ENCODE data around the gene ACADS.

The ACADS gene

GRCh38 chr12:120687578-120688289 lies 37.9 kb upstream of the ACADS start:
- no peaks in the 10 kb centered on the region for H3K27me3 ChIP-seq (ENCODE audit: control insufficient read depth in 5 of 5, insufficient read depth in 4 of 5, low read length in 5 of 5)
- peak overlapping the region; percentile 75 to 91 (median 88) for H3K9ac ChIP-seq (ENCODE audit: low read length in 5 of 5)
- H3K4me1 ChIP-seq (ENCODE audit: control insufficient read depth in 5 of 5, insufficient read depth in 5 of 5, low read length in 5 of 5) = peaks cover 18 to 63% (median 62%) of the 10 kb centered on the region in 5 donors
- H3K36me3 ChIP-seq (ENCODE audit: control insufficient read depth in 5 of 5, insufficient read depth in 5 of 5, low read length in 5 of 5) = no peaks in the 10 kb centered on the region
- peak overlapping the region; percentile 89 for H3K27ac ChIP-seq (ENCODE audit: low read depth, low read length)
- no peaks in the 10 kb centered on the region for H3K9me3 ChIP-seq (ENCODE audit: control insufficient read depth in 5 of 5, low read length in 5 of 5)
- H3K4me3 ChIP-seq (ENCODE audit: low read depth in 1 of 5, low read length in 5 of 5) = peak overlapping the region; percentile 79 to 94 (median 87)

- H3K4me3 ChIP-seq (ENCODE audit: low read depth in 1 of 5, low read length in 5 of 5) = peak overlapping the region; percentile 79 to 94 (median 87)
- peak overlapping the region; percentile 89 for H3K27ac ChIP-seq (ENCODE audit: low read depth, low read length)
- peak overlapping the region; percentile 64 to 91 (median 88) for H3K9ac ChIP-seq (ENCODE audit: low read length in 5 of 5)
- H3K4me1 ChIP-seq (ENCODE audit: control insufficient read depth in 5 of 5, insufficient read depth in 5 of 5, low read length in 5 of 5) = peaks cover 18 to 70% (median 66%) of the 10 kb centered on the region in 5 donors
- H3K36me3 ChIP-seq (ENCODE audit: control insufficient read depth in 5 of 5, insufficient read depth in 5 of 5, low read length in 5 of 5) = peaks cover 0 to 4% (median 0%) of the 10 kb centered on the region in 5 donors
- H3K9me3 ChIP-seq (ENCODE audit: control insufficient read depth in 5 of 5, low read length in 5 of 5) = no peaks in the 10 kb centered on the region
- no peaks in the 10 kb centered on the region for H3K27me3 ChIP-seq (ENCODE audit: control insufficient read depth in 5 of 5, insufficient read depth in 4 of 5, low read length in 5 of 5)
Measured at GRCh38 chr12:120688527-120689071, 37.0 kb upstream of the ACADS start.

GRCh38 chr12:120689397-120690082 lies 36.1 kb upstream of the ACADS start:
- peak overlapping the region in 4 of 5 donors; percentile 81 to 94 (median 88) for H3K4me3 ChIP-seq (ENCODE audit: low read depth in 1 of 5, low read length in 5 of 5)
- H3K27me3 ChIP-seq (ENCODE audit: control insufficient read depth in 5 of 5, insufficient read depth in 4 of 5, low read length in 5 of 5) = no peaks in the 10 kb centered on the region
- H3K4me1 ChIP-seq (ENCODE audit: control insufficient read depth in 5 of 5, insufficient read depth in 5 of 5, low read length in 5 of 5) = peaks cover 18 to 74% (median 70%) of the 10 kb centered on the region in 5 donors
- H3K36me3 ChIP-seq (ENCODE audit: control insufficient read depth in 5 of 5, insufficient read depth in 5 of 5, low read length in 5 of 5) = peaks cover 4 to 13% (median 7%) of the 10 kb centered on the region in 5 donors
- H3K9me3 ChIP-seq (ENCODE audit: control insufficient read depth in 5 of 5, low read length in 5 of 5) = no peaks in the 10 kb centered on the region
- H3K9ac ChIP-seq (ENCODE audit: low read length in 5 of 5) = peak overlapping the region in 2 of 5 donors; percentile 88 to 89
- H3K27ac ChIP-seq (ENCODE audit: low read depth, low read length) = peak overlapping the region; percentile 89

GRCh38 chr12:120690083-120690450 lies 35.6 kb upstream of the ACADS start:
- Histone ChIP-seq H3K4me1 (ENCODE audit: control insufficient read depth in 5 of 5, insufficient read depth in 5 of 5, low read length in 5 of 5) (peaks cover 18 to 74% (median 69%) of the 10 kb centered on the region in 5 donors), H3K9ac (ENCODE audit: low read length in 5 of 5) (peak overlapping the region in 3 of 5 donors; percentile 1 to 49 (median 30)), H3K9me3 (ENCODE audit: control insufficient read depth in 5 of 5, low read length in 5 of 5) (no peaks in the 10 kb centered on the region), H3K36me3 (ENCODE audit: control insufficient read depth in 5 of 5, insufficient read depth in 5 of 5, low read length in 5 of 5) (peaks cover 10 to 18% (median 12%) of the 10 kb centered on the region in 5 donors), H3K27ac (ENCODE audit: low read depth, low read length) (peak overlapping the region; percentile 44), H3K4me3 (ENCODE audit: low read depth in 1 of 5, low read length in 5 of 5) (no peak overlapping the region), H3K27me3 (ENCODE audit: control insufficient read depth in 5 of 5, insufficient read depth in 4 of 5, low read length in 5 of 5) (no peaks in the 10 kb centered on the region)

- Histone ChIP-seq H3K27me3 (ENCODE audit: control insufficient read depth in 5 of 5, insufficient read depth in 4 of 5, low read length in 5 of 5) (no peaks in the 10 kb centered on the region), H3K9me3 (ENCODE audit: control insufficient read depth in 5 of 5, low read length in 5 of 5) (no peaks in the 10 kb centered on the region), H3K36me3 (ENCODE audit: control insufficient read depth in 5 of 5, insufficient read depth in 5 of 5, low read length in 5 of 5) (peaks cover 17 to 27% (median 21%) of the 10 kb centered on the region in 5 donors), H3K4me3 (ENCODE audit: low read depth in 1 of 5, low read length in 5 of 5) (no peak overlapping the region), H3K4me1 (ENCODE audit: control insufficient read depth in 5 of 5, insufficient read depth in 5 of 5, low read length in 5 of 5) (peaks cover 18 to 72% (median 64%) of the 10 kb centered on the region in 5 donors), H3K9ac (ENCODE audit: low read length in 5 of 5) (peak overlapping the region in 2 of 5 donors; percentile 1 to 48), H3K27ac (ENCODE audit: low read depth, low read length) (peak overlapping the region; percentile 44)
Measured at GRCh38 chr12:120690978-120691377, 34.6 kb upstream of the ACADS start.

- H3K9ac ChIP-seq (ENCODE audit: low read length in 5 of 5) = no peak overlapping the region
- H3K36me3 ChIP-seq (ENCODE audit: control insufficient read depth in 5 of 5, insufficient read depth in 5 of 5, low read length in 5 of 5) = peaks cover 25 to 43% (median 37%) of the 10 kb centered on the region in 5 donors
- H3K27ac ChIP-seq (ENCODE audit: low read depth, low read length) = peak overlapping the region; percentile 14
- H3K27me3 ChIP-seq (ENCODE audit: control insufficient read depth in 5 of 5, insufficient read depth in 4 of 5, low read length in 5 of 5) = no peaks in the 10 kb centered on the region
- H3K4me3 ChIP-seq (ENCODE audit: low read depth in 1 of 5, low read length in 5 of 5) = no peak overlapping the region
- H3K9me3 ChIP-seq (ENCODE audit: control insufficient read depth in 5 of 5, low read length in 5 of 5) = no peaks in the 10 kb centered on the region
- peaks cover 13 to 71% (median 56%) of the 10 kb centered on the region in 5 donors for H3K4me1 ChIP-seq (ENCODE audit: control insufficient read depth in 5 of 5, insufficient read depth in 5 of 5, low read length in 5 of 5)
Measured at GRCh38 chr12:120692524-120693033, 33.0 kb upstream of the ACADS start.

GRCh38 chr12:120693848-120694247 lies 31.8 kb upstream of the ACADS start:
- H3K27me3 ChIP-seq (ENCODE audit: control insufficient read depth in 5 of 5, insufficient read depth in 4 of 5, low read length in 5 of 5) = no peaks in the 10 kb centered on the region
- H3K4me1 ChIP-seq (ENCODE audit: control insufficient read depth in 5 of 5, insufficient read depth in 5 of 5, low read length in 5 of 5) = peaks cover 8 to 71% (median 47%) of the 10 kb centered on the region in 5 donors
- H3K4me3 ChIP-seq (ENCODE audit: low read depth in 1 of 5, low read length in 5 of 5) = no peak overlapping the region
- no peak overlapping the region for H3K9ac ChIP-seq (ENCODE audit: low read length in 5 of 5)
- H3K9me3 ChIP-seq (ENCODE audit: control insufficient read depth in 5 of 5, low read length in 5 of 5) = no peaks in the 10 kb centered on the region
- H3K36me3 ChIP-seq (ENCODE audit: control insufficient read depth in 5 of 5, insufficient read depth in 5 of 5, low read length in 5 of 5) = peaks cover 27 to 56% (median 47%) of the 10 kb centered on the region in 5 donors
- peak overlapping the region; percentile 44 for H3K27ac ChIP-seq (ENCODE audit: low read depth, low read length)

- peaks cover 27 to 81% (median 70%) of the 10 kb centered on the region in 5 donors for H3K36me3 ChIP-seq (ENCODE audit: control insufficient read depth in 5 of 5, insufficient read depth in 5 of 5, low read length in 5 of 5)
- H3K27me3 ChIP-seq (ENCODE audit: control insufficient read depth in 5 of 5, insufficient read depth in 4 of 5, low read length in 5 of 5) = no peaks in the 10 kb centered on the region
- H3K4me3 ChIP-seq (ENCODE audit: low read depth in 1 of 5, low read length in 5 of 5) = no peak overlapping the region
- no peak overlapping the region for H3K9ac ChIP-seq (ENCODE audit: low read length in 5 of 5)
- peaks cover 2 to 71% (median 43%) of the 10 kb centered on the region in 5 donors for H3K4me1 ChIP-seq (ENCODE audit: control insufficient read depth in 5 of 5, insufficient read depth in 5 of 5, low read length in 5 of 5)
- H3K9me3 ChIP-seq (ENCODE audit: control insufficient read depth in 5 of 5, low read length in 5 of 5) = no peaks in the 10 kb centered on the region
- H3K27ac ChIP-seq (ENCODE audit: low read depth, low read length) = no peak overlapping the region
Measured at GRCh38 chr12:120696626-120697025, 29.0 kb upstream of the ACADS start.

- Histone ChIP-seq H3K27me3 (ENCODE audit: control insufficient read depth in 5 of 5, insufficient read depth in 4 of 5, low read length in 5 of 5) (no peaks in the 10 kb centered on the region), H3K9ac (ENCODE audit: low read length in 5 of 5) (no peak overlapping the region), H3K27ac (ENCODE audit: low read depth, low read length) (no peak overlapping the region), H3K36me3 (ENCODE audit: control insufficient read depth in 5 of 5, insufficient read depth in 5 of 5, low read length in 5 of 5) (peaks cover 27 to 88% (median 73%) of the 10 kb centered on the region in 5 donors), H3K4me1 (ENCODE audit: control insufficient read depth in 5 of 5, insufficient read depth in 5 of 5, low read length in 5 of 5) (peaks cover 2 to 73% (median 36%) of the 10 kb centered on the region in 5 donors), H3K9me3 (ENCODE audit: control insufficient read depth in 5 of 5, low read length in 5 of 5) (no peaks in the 10 kb centered on the region), H3K4me3 (ENCODE audit: low read depth in 1 of 5, low read length in 5 of 5) (no peak overlapping the region)
Measured at GRCh38 chr12:120697344-120697743, 28.3 kb upstream of the ACADS start.
